Activated T-cell treated with anti-CD3 and anti-CD28 coated beads, Interleukin-2, amount 50 U/mL, for 48 hours (primary cell): ENCODE results near the gene RNF13.

Experiments
- DNase-seq, 2 experiments: peaks; one replicate each; pipeline ENCODE4 v3.0.0-alpha.2; 2020

The RNF13 gene

DNA sequence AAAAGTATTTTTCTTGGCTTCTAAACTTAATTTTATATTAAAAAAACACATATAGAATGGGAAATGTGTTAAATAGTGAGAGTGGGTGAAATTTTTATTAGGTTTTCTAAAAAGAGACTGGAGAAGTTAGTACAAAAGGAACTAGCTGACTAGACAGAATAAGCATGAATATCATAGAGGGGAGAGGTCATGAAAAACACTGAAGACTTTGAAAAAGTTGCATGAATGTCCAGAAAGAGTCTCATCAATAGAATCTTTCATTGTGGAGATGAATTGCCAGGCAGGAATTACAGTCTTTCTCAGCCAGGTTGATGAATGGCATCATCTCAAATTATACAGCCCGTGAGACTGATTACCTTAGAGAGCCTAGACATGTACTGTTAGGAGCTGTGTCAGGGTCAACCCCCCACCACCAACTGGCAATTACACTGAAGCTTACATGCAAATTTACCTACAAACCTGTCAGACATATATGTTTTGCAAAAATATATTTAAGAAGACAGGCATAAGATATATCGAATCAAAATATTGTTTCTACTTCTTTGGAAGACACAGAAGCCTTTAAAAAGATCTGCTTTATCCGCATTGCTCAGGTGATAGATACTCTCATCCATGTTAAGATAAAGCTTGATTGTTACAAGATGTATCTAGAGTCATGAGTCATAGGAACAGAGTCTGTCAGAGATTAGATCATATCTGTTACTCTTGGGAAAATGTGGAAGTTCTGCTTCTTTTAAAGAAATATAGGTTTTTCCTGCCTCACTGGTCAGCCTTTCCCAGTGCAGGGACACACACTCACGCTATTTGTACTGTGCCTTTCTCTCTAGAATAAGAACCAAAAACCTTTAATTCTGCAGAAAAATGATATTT is 192.5 kb downstream of the RNF13 start:
- DNase-seq: no peak

- no peak for DNase-seq
Observed at GRCh38 chr3:150006794-150007193, 193.8 kb downstream of the RNF13 start.
